Right lobe of liver (tissue), 4 donors: ENCODE results near the gene MAPK8IP3.

ENCODE experiments used
- POLR2A ChIP-seq: fragments of 450-650 bp; IDR thresholded peaks from one replicate; pipeline ENCODE4 v1.6.1; 2017; ENCODE audit warnings: antibody characterized with exemption, mild to moderate bottlenecking
- TF ChIP-seq, protein P1 (sequence below), 4 donors: fragments of 200-600 bp in 3 of 4; fragments of 450-650 bp in 1 of 4; IDR thresholded peaks; one replicate each; pipeline versions ENCODE4 v1.5.1 to v1.8.0; 2016 to 2022; ENCODE audit warnings: antibody characterized with exemption in 4 of 4, mild to moderate bottlenecking in 2 of 4
- donor health status: DM: no; HTN: no; CAD: no.
- donor health status: DM: no; HTN: no; CAD: no.
- donor health status: DM: no; HTN: yes; CAD: no.

GRCh38 chr16:1666316-1666715, 39.7 kb upstream of the MAPK8IP3 start:
- no peak for TF ChIP-seq POLR2A
- TF ChIP-seq, protein P1, sequence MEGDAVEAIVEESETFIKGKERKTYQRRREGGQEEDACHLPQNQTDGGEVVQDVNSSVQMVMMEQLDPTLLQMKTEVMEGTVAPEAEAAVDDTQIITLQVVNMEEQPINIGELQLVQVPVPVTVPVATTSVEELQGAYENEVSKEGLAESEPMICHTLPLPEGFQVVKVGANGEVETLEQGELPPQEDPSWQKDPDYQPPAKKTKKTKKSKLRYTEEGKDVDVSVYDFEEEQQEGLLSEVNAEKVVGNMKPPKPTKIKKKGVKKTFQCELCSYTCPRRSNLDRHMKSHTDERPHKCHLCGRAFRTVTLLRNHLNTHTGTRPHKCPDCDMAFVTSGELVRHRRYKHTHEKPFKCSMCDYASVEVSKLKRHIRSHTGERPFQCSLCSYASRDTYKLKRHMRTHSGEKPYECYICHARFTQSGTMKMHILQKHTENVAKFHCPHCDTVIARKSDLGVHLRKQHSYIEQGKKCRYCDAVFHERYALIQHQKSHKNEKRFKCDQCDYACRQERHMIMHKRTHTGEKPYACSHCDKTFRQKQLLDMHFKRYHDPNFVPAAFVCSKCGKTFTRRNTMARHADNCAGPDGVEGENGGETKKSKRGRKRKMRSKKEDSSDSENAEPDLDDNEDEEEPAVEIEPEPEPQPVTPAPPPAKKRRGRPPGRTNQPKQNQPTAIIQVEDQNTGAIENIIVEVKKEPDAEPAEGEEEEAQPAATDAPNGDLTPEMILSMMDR (IDR thresholded peaks at IDR 0.05), result no peak
